Measurements from ENCODE around the gene ZNF497. TPM values are rescaled to one million over a fixed set of nuclear protein-coding genes. Genes with fewer than 3 reads are reported as not detected.
"Not testable (repeated sequence)": the region's sequence is repeated elsewhere in the genome, so short reads cannot be mapped to it uniquely, and the experiment has no call there.

Gene ZNF497
- total RNA-seq, 2 donors from 2014 or later: 0.14 to 0.69 TPM

GRCh38 chr19:58376724-58377123 is 14.2 kb upstream of the ZNF497 start:
- intact Hi-C loops (cut with DNase I); DNase-seq (ENCODE audit: low spot score): not testable (repeated sequence)

GRCh38 chr19:58374200-58374599 is 11.6 kb upstream of the ZNF497 start:
- no peak for DNase-seq (ENCODE audit: low spot score)
- intact Hi-C loops (cut with DNase I): no loop called here

GRCh38 chr19:58372311-58373133 is 10.0 kb upstream of the ZNF497 start:
- peak; percentile 47 for DNase-seq (ENCODE audit: low spot score)
- intact Hi-C loops (cut with DNase I): no loop called here

GRCh38 chr19:58368561-58369360 is 6.2 kb upstream of the ZNF497 start:
- intact Hi-C loops (cut with DNase I): loop anchor here in 1 of 2 donors (10.0 kb wide), 1 partner anchor 1684 kb away; no protein-coding TSS in a partner anchor
- DNase-seq (ENCODE audit: low spot score): no peak

GRCh38 chr19:58367698-58368454 is 5.3 kb upstream of the ZNF497 start:
- DNase-seq (ENCODE audit: low spot score): no peak

GRCh38 chr19:58366585-58367430 is 4.3 kb upstream of the ZNF497 start:
- no peak for DNase-seq (ENCODE audit: low spot score)
- intact Hi-C loops (cut with DNase I): loop anchor here in 1 of 2 donors (10.0 kb wide), 1 partner anchor 1682 kb away; no protein-coding TSS in a partner anchor

More at GRCh38 chr19:58367698-58368454, 5.3 kb upstream of the ZNF497 start:
- intact Hi-C loops (cut with DNase I): loop anchor here in 1 of 2 donors (10.0 kb wide), 1 partner anchor 1683 kb away; no protein-coding TSS in a partner anchor

GRCh38 chr19:58364146-58364545 is 1.6 kb upstream of the ZNF497 start:
- intact Hi-C loops (cut with DNase I): loop anchor here in 1 of 2 donors (10.0 kb wide), 1 partner anchor 1679 kb away; no protein-coding TSS in a partner anchor
- DNase-seq (ENCODE audit: low spot score): no peak

GRCh38 chr19:58361900-58362271 is 665 bp downstream of the ZNF497 start:
- intact Hi-C loops (cut with DNase I): loop anchor here in 1 of 2 donors (10.0 kb wide), 1 partner anchor 1677 kb away; no protein-coding TSS in a partner anchor
- DNase-seq (ENCODE audit: low spot score): peak; percentile 88

GRCh38 chr19:58357481-58358145 is 4.9 kb downstream of the ZNF497 start:
- DNase-seq (ENCODE audit: low spot score): no peak
- intact Hi-C loops (cut with DNase I): no loop called here

- no peak for DNase-seq (ENCODE audit: low spot score)
- intact Hi-C loops (cut with DNase I): no loop called here
Observed at GRCh38 chr19:58356766-58357480, 5.6 kb downstream of the ZNF497 start.

GRCh38 chr19:58355908-58356765 is 6.4 kb downstream of the ZNF497 start:
- no peak for DNase-seq (ENCODE audit: low spot score)
- intact Hi-C loops (cut with DNase I): no loop called here

- intact Hi-C loops (cut with DNase I): no loop called here
- no peak for DNase-seq (ENCODE audit: low spot score)
Observed at GRCh38 chr19:58355215-58355796, 7.2 kb downstream of the ZNF497 start.

- DNase-seq (ENCODE audit: low spot score): peak; percentile 23
- intact Hi-C loops (cut with DNase I): no loop called here
Observed at GRCh38 chr19:58354478-58355030, 8.0 kb downstream of the ZNF497 start.

GRCh38 chr19:58353717-58354477 is 8.7 kb downstream of the ZNF497 start:
- intact Hi-C loops (cut with DNase I): no loop called here
- DNase-seq (ENCODE audit: low spot score): peak; percentile 72

Measured in posterior vena cava (tissue), 2 donors.